Activated CD8-positive, alpha-beta memory T cell treated with anti-CD3 and anti-CD28 coated beads, Interleukin-2, amount 50 U/mL, for 1 hour (primary cell): Measurements from ENCODE around the gene SAG.
A peak's percentile ranks its signal among the peaks of the same experiment; 100 is the strongest.
"Not testable (repeated sequence)": the region's sequence is repeated elsewhere in the genome, so short reads cannot be mapped to it uniquely, and the experiment has no call there.

ENCODE experiments used
- DNase-seq: peaks from one replicate; pipeline ENCODE4 v3.0.0-alpha.2; 2020; ENCODE audit errors: extremely low read depth

The SAG gene

GRCh38 chr2:233331536-233331935 lies 23.9 kb downstream of the SAG start:
- DNase-seq, result peak; percentile 76

DNA sequence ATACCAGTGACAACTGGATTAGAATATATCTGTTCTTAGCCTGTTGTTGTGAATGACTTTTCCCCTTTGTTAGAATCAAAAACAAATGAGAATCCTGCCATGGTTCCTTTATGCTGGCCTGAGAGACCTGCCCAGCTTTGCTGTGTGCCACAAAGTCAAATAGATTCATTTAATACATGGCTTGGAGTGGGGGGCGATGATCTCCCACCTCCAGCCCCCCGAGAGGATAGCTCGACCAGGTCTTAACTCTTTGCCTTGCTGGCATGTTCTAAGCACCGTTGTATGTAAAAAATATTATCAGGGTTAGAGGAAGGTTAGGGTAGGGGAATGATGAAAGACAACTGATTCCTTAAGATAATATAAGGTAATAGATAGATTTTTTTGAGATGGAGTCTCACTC lies 24.5 kb downstream of the SAG start:
- no peak for DNase-seq

DNA sequence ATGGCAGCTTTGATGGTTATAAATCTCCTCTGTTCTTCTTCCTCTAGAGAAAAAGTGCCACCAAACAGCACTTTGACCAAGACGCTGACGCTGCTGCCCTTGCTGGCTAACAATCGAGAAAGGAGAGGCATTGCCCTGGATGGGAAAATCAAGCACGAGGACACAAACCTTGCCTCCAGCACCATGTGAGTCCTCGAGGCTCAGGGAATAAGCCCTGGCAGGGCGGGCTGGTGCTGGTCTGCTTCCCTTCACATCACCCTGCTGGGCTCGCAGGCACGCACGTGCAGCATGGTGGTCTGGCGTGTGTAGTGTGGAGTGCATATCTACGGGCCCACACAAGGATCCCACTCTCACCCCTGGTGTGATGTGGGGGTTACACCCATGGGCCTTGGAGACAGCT lies 27.3 kb downstream of the SAG start:
- DNase-seq, result no peak

DNA sequence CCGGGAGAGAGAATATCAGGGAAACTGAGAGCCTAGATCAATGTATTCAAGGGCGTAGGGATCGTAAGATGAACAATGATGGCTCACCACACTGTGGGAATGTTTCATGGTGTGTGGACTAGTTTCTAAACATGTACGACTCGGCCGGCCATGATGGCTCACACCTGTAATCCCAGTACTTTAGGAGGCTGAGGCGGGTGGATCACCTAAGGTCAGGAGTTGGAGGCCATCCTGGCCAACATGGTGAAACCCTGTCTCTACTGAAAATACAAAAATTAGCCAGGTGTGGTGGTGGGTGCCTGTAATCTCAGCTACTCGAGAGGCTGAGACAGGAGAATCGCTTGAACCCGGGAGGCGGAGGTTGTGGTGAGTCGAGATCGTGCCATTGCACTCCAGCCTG lies 28.5 kb downstream of the SAG start:
- not testable (repeated sequence) for DNase-seq

DNA sequence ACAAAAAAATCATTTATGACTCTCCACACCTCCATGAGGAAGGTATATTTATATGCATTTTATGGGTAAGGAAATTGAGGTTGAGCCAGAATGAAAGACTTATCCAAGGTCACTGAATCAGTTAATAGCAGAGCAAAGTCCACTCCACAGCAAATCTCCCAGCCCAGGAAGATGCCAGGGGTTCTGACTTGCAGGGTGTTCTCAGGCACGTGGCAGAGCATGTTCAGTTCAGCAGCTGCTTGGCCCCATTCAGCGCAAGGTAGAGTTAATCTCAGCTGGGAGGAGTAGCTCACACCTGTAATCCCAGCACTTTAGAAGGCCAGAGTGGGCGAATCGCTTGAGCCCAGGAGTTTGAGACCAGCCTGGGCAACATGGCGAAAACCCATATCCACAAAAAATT lies 28.9 kb downstream of the SAG start:
- no peak for DNase-seq

DNA sequence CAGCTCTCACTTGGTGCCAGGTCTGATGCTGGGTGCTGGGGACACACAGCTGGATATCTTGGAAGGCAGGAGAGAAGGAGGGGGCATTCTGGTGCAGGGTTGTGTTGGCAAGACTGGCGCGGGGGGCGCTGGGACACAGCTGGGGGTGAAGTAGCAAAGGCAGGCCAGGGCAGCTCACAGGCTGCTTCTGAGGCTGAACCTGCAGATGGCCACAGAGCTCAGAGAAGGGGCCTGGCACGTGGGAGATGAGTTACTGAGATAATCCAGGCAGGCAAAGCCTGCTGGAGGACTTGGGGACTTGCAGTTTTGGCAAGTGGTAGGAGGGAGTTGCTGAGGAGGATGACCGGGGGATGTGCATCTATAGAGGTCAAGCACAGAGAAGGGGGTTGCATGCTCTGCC lies 30.4 kb downstream of the SAG start:
- DNase-seq, result no peak

DNA sequence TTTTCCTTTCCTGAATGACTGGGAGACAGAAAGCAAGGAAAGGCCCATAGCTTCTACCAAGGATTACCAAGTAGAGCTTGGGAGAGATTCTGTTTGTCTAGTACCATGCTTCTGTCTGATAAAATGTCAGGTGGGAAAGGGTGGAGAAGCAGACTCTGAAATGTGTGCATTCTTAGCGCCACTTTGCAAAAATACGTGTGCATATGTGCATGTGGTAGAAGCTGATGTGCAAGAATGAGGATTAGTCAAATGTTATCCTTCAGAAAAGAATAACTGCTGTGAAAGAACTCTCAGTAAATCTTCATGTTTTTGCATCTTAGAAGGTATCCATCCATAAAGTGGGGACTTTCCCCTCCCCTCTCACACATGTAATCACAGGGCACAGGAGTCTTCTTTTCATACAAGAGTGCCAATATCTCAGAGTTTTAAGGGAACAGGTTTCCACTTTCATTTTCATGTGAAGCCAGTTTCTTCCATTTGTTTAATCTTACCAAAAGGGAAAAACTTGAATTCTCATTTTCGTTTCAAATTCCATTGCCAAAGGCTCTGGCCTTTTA lies 31.3 kb downstream of the SAG start:
- DNase-seq, result no peak

DNA sequence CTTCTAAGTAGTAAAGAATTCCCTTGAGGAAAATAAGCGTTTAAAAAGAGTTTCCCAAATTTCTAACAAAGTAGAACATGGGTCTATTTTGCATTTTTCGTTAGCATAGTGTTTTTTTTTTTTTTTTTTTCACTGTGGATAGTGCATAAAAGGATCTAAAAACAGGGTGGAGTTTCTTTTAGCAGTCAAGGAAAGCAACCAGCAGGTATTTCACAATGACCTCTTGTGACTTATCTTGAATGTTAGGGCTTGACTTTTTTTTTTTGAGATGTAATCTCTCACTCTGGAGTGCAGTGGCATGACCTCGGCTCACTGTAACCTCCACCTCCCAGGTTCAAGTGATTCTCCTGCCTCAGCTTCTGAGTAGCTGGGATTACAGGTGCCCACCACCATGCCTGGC lies 31.8 kb downstream of the SAG start:
- DNase-seq, result no peak

GRCh38 chr2:233341296-233341695 lies 33.7 kb downstream of the SAG start:
- no peak for DNase-seq

- DNase-seq, result no peak
These were observed 34.7 kb downstream of the SAG start for GRCh38 chr2:233342301-233342700.

- DNase-seq, result no peak
These were observed 35.6 kb downstream of the SAG start for GRCh38 chr2:233343171-233343705.

- no peak for DNase-seq
These were observed 38.8 kb downstream of the SAG start for GRCh38 chr2:233346376-233346775.

DNA sequence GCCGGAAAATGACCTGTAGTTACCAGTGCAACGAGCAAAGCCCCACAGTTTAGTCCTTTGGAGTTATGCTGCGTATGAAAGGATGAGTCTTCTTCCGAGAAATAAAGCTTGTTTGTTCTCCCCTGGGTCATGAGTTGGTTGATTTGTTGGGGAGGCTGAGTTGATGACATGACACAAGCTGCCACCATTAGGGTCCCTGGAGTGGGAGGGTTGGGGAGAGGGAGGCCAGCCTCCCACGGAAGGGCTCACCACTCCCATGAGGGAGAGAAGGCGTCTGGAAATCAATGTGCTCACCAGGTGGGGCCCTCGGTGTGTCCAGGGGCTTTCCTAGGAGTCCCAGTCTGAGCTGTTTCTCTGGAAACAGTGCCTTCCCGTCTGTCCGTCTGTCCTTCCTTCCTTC lies 39.3 kb downstream of the SAG start:
- no peak for DNase-seq

DNA sequence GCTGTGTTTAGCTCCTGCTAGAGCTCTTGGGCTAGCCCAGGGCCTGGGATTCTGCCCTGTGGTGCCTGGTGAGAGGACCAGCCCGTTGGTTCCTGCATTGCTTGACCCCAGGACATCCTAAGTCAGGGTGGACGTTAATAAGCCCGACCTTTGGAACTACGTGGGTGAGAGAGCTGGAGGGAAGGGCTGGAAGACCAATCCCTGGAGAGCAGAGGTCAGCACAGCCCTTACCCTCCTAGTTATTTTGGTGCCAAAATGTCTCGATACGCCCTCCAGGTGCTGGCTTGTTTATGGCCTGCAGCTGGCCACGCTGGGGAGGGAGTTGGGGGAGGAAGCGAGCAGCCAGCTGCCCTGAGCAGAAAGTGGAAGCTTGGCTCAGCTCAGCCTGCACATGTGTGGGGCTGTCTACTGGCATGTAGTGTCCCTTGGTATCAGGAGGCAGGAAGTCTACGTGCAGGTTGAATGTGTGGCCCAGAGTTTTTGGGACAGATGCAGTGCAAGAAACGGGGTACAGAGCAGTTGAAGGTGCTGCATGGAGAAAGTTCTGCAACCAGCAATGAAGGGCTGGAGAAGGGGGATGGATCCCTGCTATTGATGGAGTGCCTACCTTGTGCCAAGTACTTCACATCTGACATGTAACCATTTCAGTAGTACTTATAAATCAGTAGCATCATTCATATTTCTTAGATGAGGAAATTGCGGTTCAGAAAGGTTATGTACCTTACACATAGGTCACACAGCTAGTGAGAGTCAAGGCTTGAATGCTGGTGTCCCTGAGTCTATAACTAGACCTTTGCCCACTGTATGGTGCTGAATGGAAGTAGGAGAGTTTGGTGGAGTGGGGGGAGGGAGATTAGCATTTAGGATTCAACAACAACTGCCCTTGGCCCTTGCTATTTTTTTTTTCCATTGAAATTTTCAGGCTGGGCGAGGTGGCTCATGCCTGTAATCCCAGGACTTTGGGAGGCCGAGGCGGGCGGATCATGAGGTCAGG lies 41.7 kb downstream of the SAG start:
- no peak for DNase-seq

- no peak for DNase-seq
These were observed 43.1 kb downstream of the SAG start for GRCh38 chr2:233350708-233351107.

DNA sequence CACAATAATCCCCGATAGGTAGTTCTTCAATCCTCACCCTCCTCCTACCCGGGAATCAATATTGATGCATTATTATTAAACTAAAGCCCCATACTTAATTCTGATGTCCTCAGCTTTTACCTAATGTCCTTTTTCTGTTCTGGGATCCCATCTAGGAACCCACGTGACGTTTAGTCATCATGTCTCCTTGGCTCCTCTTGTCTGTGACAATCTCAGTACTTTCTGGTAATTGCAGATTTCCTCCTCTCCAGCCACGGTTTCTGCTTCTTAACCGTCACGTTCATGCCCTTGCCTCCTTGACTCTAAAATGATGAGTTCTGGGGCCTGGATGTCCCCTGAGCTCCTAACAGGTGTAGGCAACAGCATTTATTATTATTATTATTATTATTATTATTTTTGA lies 43.8 kb downstream of the SAG start:
- DNase-seq, result no peak

DNA sequence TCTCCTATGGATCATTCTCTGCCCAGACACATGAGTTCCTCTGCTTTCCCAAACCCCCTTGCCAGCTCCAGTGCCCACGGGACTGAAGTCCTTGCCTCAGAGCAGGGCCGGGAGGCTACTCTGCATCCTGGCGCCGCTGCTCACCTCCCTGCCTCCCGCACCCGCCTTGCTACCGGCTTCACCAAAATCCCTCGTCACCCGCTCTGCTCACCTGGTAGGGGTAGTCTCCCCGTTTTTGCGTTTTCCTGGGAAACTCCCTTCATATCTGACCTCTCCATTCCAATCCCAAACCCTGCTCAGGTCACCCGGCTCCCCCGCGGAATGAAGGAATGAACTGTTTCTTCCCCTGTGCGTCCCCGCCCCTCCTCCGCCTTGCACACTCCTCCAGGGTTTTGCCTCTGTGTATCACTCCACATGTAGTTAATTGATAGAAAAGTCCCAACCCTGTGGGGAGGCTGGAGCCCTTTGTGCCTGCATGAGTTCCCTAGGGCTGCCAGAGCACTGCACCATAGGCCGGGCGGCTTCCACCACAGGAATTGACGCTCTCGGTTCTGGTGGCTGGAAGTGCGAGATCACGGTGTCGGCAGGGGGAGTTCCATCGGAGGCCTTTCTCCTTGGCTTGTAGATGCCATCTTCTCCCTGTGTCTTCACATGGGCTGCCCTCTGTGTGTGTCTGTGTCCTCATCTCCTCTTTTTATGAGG lies 44.7 kb downstream of the SAG start:
- no peak for DNase-seq

DNA sequence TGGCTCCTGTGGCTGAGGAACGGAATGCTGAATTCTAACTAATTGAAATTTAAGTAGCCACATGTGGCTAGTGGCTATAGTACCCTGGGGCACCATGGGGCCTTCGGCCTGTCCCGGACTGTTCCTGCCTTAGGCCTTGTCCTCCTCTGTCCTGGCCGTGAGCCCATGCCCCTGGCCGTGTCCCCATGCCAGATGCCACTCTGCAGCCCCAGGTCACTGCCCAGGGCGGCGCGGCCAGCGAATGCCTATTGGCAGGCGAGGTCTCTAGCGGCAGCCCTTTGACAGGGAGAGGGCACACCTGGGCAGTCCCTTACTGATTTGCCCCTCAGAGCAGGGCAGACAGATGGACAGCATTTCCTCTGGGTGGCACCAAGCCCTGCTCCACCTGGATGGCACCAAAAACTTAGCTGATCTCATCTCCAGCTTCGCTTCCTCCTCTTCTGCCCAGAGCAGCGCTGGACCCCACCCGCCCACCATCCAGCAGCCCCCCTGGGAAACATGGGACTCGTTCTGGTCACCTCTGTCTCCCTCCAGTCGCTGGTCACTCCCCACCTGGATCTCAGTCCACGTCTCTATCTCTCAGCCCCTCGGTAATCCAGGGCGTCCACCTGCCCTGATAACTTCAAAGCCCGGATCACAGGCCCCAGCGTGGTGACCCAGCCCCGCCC lies 45.6 kb downstream of the SAG start:
- DNase-seq, result no peak

DNA sequence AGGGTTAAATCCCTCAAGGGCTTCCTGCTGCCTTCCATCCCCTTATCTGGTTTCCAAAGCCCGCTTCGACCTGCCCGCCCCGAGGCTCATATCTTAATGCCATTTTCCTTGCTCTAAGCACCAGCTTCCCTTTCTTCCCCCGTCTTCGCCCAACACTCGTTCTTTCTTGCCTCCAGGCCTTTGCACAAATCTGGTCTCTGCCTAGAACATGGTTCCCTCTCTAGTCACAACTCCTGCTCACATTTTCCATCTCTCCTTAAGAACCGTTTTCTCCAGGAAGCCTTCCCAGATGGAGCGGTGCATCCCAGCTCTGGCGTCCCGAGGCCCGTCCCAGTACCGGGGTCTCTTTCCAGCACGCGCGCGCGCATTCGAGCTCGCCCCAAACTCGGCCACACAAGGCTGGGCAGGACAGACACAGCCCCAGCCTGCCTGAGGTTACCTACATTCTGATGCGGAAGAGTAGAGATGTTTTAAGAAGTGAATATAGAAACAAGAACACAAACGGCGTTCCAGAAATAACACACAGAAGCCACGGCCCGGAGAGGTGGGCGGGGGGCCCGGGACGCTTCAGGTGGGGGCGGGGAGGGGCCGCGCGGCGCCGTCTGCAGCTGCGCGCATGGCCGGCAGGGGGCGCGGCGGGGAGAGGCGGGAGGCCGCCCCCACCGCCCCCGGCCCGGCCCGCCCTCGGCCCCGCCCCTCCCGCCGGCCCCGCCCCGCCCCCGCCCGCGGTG lies 46.3 kb downstream of the SAG start, which contains the start of gene DGKD:
Gene DGKD, plus strand, starts transcription at position 726 of the 731 bp plus-strand sequence. CDS start 25 bp downstream, outside the sequence.
- DNase-seq, result no peak

DNA sequence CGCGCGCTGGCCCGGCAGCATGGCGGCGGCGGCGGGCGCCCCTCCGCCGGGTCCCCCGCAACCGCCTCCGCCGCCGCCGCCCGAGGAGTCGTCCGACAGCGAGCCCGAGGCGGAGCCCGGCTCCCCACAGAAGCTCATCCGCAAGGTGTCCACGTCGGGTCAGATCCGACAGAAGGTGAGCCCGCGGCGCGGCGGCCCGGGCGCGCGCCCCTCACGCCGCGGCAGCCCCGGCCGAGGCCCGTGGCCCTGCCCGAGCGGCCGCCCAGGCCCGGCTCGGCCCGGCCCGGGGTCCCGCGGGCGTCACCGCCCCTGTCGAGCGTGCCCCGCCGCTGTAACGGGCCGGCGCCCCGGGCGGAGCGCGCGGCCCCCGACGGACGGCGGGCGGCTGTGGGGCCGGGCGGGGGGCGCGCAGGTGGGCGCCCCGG lies 46.9 kb downstream of the SAG start:
- no peak for DNase-seq

DNA sequence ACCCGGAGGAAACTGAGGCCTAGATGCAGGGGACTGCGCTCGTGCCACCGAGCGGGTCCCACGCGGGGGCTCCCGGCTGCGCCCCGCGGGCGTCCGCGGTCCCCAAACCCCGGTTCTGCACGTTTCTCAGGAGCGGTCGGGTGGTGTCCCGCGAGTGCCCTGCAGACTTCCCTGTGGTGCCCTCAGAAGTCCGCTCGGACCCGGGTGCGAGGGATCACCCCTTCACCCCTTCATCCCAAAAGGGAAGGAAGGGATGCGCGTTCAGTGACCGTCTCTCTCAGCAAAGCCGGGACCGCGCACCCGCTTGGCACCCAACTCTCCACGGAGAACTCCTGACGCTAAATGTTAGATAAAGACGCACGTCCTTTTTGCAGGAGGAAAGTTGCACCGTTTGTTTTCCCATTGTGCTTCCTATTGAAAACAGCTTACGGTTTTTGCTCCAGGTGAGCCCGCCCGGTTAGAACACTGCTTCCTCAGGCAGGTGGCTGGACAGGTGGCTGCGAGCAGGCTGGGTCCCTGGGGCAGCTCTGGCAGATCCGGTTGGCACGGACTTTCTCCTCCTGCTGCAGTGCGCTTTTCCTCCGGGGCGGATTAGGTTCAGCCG lies 47.5 kb downstream of the SAG start:
- DNase-seq, result no peak
